ENCODE data around the gene FOXB1.

Gene FOXB1

DNA sequence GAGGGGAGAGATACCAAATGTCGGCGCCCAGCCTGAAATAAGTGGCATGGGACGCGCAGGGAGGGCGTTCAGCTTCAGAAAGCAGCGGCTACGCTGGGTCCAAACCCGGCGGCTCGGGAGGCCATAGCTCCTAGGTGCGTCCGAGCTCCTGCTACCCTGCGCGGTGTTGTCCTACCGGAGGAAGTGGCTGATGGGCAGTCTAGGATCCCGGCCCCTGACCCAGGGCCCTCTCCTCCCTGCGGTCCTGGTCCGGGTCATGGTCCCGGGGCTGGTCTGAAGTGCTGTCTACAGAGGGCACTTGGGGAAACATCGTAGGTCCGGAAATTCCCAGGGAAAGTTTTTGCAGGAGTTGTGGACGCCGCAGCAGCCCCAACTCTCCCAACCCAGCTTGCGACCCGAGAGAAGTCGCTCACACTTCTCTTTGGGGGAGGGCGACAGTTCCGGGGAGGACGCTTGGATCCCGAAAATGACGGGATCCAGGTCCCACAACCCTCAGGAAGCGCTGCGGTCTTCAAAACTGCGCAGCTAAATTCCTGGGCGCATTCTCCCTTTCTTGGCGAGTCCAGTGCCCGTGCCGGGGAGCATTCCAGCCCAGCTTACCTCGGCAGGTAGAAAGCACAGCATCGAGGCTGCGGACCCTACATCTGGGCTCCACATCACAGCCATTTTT lies 9.1 kb upstream of the FOXB1 start:
- Mint-ChIP-seq H3K27me3 (peaks cover 82% of the 10 kb centered on the region), H3K27ac (no peak overlapping the region), H3K36me3 (ENCODE audit: low read depth) (peaks cover 4% of the 10 kb centered on the region), H3K9me3 (no peaks in the 10 kb centered on the region), H3K4me1 (peaks cover 30% of the 10 kb centered on the region), H3K4me3 (no peak overlapping the region)
- no peak for DNase-seq
- ATAC-seq: no peak

DNA sequence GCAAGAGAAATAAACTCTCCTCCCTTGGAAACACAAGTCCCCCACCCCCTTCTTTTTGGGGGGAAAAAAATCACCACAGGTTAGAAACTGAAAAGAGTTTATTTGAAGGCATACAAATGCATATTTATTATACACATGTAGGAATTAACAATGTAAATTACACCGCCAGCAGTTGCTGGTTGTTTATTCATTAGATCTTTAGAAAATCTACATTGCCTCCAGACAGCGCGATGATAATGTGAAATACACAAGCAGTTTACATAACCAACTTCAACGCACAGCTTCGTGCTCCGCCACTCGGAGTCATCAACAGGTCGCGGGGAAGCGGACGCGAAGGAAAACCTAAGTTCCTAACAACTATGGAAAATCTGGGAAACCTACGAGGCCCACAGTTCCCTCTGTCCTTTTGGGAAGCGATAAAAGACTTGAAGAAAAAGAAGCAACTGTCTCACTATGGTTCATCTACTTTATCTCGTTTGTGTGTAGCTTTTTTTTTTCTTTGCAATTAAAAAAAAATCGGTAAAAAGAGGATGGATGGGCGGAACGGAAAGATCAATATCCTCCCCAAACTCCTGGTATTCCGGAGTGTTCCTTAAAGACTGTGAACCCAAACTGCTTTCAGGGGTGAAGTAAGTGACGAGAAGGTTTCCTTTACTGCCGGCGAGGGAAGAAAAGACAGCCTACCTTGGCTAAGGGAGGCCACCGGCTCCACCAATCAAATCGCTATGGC lies 8.4 kb upstream of the FOXB1 start:
- H3K4me1 Mint-ChIP-seq: peaks cover 30% of the 10 kb centered on the region
- H3K27me3 Mint-ChIP-seq: peaks cover 86% of the 10 kb centered on the region
- no peak for ATAC-seq
- H3K36me3 Mint-ChIP-seq (ENCODE audit: low read depth): peaks cover 4% of the 10 kb centered on the region
- DNase-seq: no peak
- H3K4me3 Mint-ChIP-seq: peak overlapping the region; percentile 11
- no peak overlapping the region for H3K27ac Mint-ChIP-seq
- H3K9me3 Mint-ChIP-seq: no peaks in the 10 kb centered on the region

DNA sequence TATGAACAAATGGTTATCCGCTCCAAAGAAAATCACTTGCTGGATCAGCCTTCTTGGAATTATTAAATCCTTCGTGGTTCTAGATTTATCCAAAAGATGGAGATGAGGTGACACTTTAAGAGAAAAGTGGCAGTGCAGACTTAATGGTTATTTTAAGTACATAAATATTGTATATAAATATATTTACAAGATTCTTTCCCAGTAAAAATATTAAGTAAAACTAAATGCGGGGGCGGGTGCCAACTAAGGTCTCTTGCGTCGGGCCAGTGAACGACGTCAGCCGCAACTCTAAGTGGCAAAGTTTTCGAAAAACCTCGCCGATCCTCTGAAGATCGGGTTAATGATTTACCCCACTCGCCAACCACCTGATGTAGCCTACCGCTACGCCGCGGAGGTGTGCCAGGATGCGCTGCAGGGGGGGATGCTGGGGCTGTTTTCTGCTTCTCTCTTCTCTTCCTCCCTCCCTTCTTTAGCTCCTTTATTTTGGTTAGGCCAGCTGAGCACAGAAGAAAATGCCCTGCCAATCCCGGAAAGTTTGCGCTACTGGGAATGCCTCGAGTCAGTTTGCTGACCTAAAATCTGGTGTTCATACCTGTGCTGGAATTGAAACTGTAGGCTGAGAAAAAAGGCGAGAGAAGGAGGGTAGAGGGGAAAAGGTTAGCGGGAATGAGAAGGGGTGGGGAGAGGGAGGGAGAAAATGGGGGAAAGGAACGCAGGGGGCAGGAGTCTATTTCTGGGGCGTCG lies 7.6 kb upstream of the FOXB1 start:
- H3K27ac Mint-ChIP-seq: peak overlapping the region; percentile 31
- DNase-seq (no peak), ATAC-seq (no peak)
- peak overlapping the region; percentile 72 for H3K4me3 Mint-ChIP-seq
- peaks cover 32% of the 10 kb centered on the region for H3K4me1 Mint-ChIP-seq
- H3K27me3 Mint-ChIP-seq: peaks cover 92% of the 10 kb centered on the region
- H3K36me3 Mint-ChIP-seq (ENCODE audit: low read depth): peaks cover 4% of the 10 kb centered on the region
- H3K9me3 Mint-ChIP-seq: peaks cover 4% of the 10 kb centered on the region

DNA sequence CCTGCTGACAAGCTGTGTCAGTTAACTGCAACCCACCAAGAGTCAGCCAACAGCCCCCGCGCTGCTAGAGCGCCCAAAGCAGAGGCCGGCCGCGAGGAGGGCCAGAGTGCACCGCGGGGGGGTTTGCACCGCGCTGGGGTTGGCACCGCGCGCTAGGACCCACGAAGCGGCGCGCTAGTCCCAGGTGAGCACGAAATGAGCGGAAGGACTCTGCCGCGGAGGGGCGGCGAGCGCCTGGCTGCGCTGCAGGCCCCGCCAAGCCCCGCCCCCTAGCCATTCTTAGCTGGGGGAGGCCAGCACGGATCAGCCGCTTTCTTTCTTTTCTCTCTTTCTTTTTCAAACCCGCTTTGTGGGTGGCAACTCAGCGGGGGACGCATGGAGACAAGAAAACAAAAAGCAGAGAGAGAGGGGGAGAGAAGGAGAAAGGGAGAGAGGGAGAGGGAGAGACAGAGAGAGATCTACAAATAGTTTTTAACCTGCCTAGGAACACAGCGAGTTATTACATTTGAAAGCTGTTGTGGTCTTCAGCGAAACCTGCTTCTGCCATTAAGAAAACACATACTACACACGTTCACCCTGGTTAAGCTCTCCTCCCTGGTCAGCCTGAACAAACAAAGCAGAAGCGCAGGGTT lies 6.9 kb upstream of the FOXB1 start:
- H3K36me3 Mint-ChIP-seq (ENCODE audit: low read depth): peaks cover 4% of the 10 kb centered on the region
- H3K4me1 Mint-ChIP-seq: peaks cover 33% of the 10 kb centered on the region
- peak overlapping the region; percentile 72 for H3K4me3 Mint-ChIP-seq
- ATAC-seq (peak; percentile 81), DNase-seq (peak; percentile 73)
- H3K27ac Mint-ChIP-seq: peak overlapping the region; percentile 31
- H3K9me3 Mint-ChIP-seq: peaks cover 4% of the 10 kb centered on the region
- peaks cover 93% of the 10 kb centered on the region for H3K27me3 Mint-ChIP-seq

DNA sequence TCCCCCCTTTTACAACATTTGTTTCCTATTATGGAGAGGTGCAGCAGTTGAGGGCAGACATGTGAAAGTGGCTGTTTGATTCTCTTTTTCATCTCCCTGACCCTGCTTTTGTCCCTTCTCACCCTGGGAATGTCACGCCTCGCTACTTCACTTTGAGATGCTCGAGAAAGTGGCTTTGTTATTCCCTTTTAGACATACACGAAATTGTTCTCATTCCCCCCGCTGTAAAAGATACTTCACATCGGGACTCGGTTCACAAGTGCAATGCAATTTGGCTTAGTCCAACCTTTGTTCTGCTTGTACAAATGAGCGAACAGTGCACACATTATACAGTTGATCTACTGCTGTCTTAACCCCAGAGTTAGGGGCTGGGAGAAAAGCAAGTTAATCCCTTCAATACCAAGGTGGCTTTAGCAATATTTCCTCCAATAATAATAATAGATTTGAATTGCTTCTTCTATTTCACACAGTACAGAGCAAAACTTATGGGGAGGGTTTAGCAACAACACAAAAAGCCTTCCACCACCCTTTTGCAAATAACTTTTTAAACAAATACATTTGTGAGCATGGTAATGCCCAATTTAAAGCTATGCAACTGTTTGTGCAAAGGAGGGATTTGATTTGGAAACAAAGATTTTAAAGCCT lies 5.7 kb upstream of the FOXB1 start:
- Mint-ChIP-seq H3K4me1 (peaks cover 40% of the 10 kb centered on the region), H3K27ac (no peak overlapping the region), H3K9me3 (peaks cover 4% of the 10 kb centered on the region), H3K4me3 (no peak overlapping the region), H3K36me3 (ENCODE audit: low read depth) (peaks cover 10% of the 10 kb centered on the region), H3K27me3 (peaks cover 95% of the 10 kb centered on the region)
- no peak for DNase-seq
- ATAC-seq: no peak

DNA sequence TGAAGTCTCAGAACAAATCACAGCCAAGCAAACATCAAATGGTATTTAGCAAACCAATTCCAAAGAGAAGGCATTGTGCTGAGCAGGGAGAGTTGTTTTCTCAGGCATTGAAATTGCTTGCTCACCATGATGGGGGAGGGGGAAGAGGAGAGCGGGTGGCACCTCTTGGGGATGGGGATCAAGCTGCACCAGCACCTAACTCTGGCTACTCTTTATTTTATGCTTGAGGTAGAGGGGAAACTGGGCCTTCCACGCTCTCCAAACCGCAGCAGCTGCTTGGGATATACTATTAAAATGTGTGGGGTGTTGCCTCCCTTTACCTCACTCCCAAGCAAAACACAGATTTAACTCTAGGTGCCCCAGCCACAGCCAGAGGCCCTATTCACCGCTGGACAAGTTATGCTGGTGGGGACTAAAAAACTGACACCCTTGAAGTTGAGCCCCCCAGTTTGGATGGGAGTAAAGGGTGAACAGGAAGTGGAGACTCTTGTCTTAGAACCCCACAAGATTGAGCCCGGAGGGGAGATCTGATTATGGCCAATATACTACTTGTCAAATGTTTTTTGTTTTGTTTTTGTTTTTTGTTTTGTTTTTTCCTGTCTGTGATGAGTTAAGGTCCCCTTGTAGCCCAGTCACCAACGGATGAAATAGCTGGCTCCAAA lies 5.0 kb upstream of the FOXB1 start:
- Mint-ChIP-seq H3K9me3 (peaks cover 4% of the 10 kb centered on the region), H3K27ac (peak overlapping the region; percentile 52), H3K4me1 (peaks cover 44% of the 10 kb centered on the region), H3K36me3 (ENCODE audit: low read depth) (peaks cover 10% of the 10 kb centered on the region), H3K27me3 (peaks cover 95% of the 10 kb centered on the region), H3K4me3 (no peak overlapping the region)
- DNase-seq (no peak), ATAC-seq (no peak)

DNA sequence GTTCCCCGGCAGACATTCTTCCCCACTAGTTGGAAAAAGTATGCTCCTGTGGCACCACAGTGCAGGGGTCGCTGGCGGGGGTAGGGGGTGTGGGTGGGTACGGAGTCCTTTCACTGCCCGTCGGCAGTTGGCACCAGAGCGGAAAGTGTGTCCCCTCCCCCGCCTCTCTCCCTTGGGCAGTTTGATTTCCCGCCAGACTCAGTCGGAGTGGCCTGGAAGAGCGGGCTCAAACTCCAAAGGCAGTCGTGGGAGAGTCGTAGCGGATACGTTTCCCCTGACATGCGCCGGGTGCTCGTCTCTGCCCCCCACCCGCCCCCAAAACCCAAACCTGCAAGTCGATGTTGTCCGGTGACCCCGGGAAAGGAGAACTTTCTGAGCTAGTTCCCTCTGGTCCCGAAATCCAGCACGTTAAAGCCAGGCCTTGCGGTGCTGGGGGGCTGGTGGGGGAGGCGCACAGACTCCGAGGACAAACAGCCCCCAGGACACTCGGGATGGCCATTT lies 4.4 kb upstream of the FOXB1 start:
- H3K36me3 Mint-ChIP-seq (ENCODE audit: low read depth): peaks cover 10% of the 10 kb centered on the region
- H3K27me3 Mint-ChIP-seq: peaks cover 94% of the 10 kb centered on the region
- H3K27ac Mint-ChIP-seq: no peak overlapping the region
- DNase-seq (no peak), ATAC-seq (no peak)
- no peak overlapping the region for H3K4me3 Mint-ChIP-seq
- peaks cover 4% of the 10 kb centered on the region for H3K9me3 Mint-ChIP-seq
- H3K4me1 Mint-ChIP-seq: peaks cover 44% of the 10 kb centered on the region

DNA sequence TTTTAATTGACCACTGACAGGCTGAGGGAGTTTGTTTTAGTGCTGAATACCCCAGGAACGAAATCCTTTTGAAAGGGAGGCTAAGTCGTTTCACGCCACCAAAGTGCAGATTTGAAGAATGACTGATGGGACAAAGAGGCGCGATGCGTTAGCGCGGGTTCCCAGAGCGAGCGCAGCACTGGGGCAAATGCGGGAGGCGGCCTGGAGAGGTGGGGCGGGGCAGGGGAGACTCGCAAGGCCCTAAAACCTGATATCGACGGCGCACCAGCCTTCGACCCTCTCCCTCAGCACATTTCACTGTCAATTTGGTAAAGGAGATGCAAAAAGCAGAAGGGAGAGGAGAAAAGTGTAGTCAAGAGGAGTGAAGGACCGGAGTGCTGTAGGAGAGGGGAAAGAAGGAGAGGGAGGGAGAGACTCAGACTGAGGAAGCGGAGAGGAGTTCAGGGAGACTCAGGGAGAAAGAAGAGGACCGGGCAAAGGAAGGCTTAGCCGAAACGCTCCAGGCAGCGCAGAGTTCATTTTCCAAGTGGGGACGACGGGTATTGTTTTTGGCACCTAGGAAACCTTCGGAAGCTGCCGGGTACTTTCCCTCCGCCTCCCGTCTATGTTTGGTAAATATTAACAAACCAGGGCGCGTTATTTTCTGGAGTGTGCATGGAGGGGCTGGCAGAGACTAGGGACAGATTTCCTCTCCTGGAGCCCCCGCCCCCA lies 3.8 kb upstream of the FOXB1 start:
- H3K27me3 Mint-ChIP-seq: peaks cover 93% of the 10 kb centered on the region
- peaks cover 4% of the 10 kb centered on the region for H3K9me3 Mint-ChIP-seq
- H3K27ac Mint-ChIP-seq: no peak overlapping the region
- DNase-seq: no peak
- no peak for ATAC-seq
- H3K36me3 Mint-ChIP-seq (ENCODE audit: low read depth): peaks cover 10% of the 10 kb centered on the region
- no peak overlapping the region for H3K4me3 Mint-ChIP-seq
- H3K4me1 Mint-ChIP-seq: peaks cover 44% of the 10 kb centered on the region

DNA sequence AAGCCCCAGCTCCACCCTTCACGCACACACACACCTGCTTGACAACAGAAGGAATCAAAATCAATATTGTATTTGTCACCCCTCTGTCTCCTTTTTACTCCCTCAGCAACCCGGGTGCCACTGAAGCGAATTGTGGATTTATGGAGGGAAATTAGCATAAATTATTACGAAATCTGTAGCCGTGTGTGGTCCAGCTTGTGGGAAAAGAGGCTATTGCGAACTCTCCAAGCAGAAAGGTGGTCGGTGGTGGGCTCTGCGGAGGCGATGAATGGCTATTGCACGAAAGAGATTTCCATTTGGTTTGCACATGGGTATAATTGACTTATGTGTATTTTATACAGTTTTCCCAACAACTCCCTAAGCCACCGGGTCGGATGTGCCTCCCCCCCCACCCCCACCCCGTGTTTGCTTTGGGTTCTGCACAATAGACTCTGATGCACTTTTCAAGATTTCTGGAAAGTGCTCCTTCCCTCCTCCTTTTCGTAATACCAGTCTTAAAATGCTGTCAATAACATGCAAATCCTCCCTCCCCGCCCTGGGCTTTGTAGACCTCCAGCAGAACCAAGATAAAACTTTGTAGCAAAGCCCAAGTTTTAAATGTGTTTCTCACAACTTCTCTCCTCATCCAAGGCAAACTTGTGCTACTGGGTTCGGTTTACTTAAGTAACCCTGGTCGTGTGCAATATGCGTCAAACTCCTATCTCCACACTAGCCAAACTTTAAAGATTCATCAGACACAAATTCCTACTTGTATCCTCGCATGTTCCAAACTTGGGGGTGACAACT lies 3.1 kb upstream of the FOXB1 start:
- H3K4me3 Mint-ChIP-seq: no peak overlapping the region
- ATAC-seq (no peak), DNase-seq (no peak)
- peak overlapping the region; percentile 48 for H3K27ac Mint-ChIP-seq
- H3K36me3 Mint-ChIP-seq (ENCODE audit: low read depth): peaks cover 8% of the 10 kb centered on the region
- H3K9me3 Mint-ChIP-seq: peaks cover 4% of the 10 kb centered on the region
- peaks cover 93% of the 10 kb centered on the region for H3K27me3 Mint-ChIP-seq
- H3K4me1 Mint-ChIP-seq: peaks cover 47% of the 10 kb centered on the region

DNA sequence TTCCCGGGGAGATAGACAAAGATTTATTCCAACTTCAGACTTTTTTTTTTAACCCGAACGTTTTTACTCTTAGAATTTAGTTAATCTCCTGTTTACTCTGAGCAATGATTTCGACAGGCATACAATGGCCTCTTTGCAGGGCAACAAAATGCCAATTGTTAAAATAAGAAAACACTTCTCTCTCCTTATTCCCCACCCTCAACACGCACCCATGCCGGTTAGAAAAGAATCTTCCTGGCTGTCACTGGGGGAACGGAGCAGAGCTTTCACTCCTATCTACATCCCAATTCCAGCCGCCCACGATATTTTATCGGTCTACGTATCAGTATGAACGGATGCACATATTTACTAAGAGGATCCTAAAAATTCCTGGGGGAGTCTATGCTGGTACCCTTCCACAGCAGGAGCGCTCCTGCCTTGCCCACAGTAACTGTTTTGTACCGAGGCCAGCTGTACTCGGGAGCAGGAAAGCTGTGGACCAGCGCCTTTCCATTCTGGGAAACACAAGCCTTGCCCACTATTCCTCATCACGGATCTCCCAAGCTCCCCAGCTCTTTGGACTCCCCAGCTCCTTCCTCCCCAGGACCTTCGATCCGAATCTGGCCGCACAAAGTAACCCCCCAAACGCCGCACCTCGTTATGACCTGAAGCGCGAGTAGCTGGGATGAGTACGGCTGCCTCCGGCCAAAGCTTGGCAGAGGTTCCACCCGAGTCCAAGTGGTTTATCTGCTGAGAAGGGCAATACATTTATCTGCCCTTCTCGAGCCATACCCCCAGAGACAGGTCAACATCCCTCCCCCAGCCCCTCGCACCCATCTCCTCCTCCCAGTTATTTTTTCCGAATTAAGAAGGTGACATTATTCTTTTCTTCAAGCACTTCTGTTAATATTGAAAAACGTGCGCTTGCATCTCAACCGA lies 2.2 kb upstream of the FOXB1 start:
- DNase-seq: no peak
- H3K36me3 Mint-ChIP-seq (ENCODE audit: low read depth): peaks cover 6% of the 10 kb centered on the region
- no peak overlapping the region for H3K4me3 Mint-ChIP-seq
- peaks cover 4% of the 10 kb centered on the region for H3K9me3 Mint-ChIP-seq
- H3K27me3 Mint-ChIP-seq: peaks cover 93% of the 10 kb centered on the region
- peaks cover 46% of the 10 kb centered on the region for H3K4me1 Mint-ChIP-seq
- no peak for ATAC-seq
- H3K27ac Mint-ChIP-seq: peak overlapping the region; percentile 48

DNA sequence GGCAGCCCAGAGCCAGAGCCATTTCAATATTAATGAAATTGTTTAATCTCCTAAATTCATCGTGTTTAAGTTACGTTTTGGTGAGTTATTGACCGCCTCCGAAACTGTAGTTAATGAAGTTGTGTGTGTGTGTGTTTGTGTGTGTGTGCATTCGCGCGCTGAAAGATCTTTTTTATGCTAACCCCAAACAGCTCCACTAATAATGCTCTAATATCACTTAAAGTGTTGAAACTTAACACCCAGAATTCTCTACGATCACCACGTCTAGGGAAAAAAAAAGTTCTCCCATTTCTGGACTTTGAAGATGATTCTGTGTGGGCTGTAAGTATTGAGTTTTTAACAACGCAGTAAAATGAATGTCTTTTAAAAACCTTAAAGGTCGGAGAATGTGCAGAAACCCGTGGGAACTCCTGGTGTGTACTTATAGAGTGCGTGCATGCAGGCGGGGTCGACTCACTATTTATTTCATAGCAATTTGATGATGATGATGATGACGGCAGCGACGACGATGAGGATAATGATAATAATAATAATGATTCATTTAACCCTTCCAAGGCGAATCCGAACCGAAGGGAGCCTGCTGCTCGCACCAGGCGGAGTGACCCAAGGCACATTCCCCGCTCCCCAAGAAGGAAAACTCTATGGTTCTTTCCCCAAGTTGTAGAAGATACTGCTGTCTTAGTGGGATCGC lies 1.4 kb upstream of the FOXB1 start:
- Mint-ChIP-seq H3K27me3 (peaks cover 93% of the 10 kb centered on the region), H3K36me3 (ENCODE audit: low read depth) (peaks cover 6% of the 10 kb centered on the region), H3K4me1 (peaks cover 42% of the 10 kb centered on the region), H3K4me3 (no peak overlapping the region), H3K9me3 (peaks cover 4% of the 10 kb centered on the region), H3K27ac (peak overlapping the region; percentile 7)
- DNase-seq (no peak), ATAC-seq (no peak)

Data from activated naive CD8-positive, alpha-beta T cell treated with anti-CD3 and anti-CD28 coated beads, Interleukin-2, amount 50 U/mL, for 24 hours (primary cell).